Measurements from ENCODE around the gene SH3RF3. TPM values are rescaled to one million over a fixed set of nuclear protein-coding genes. Genes with fewer than 3 reads are reported as not detected.

The SH3RF3 gene
- total RNA-seq, 2 donors from 2014 or later: 1.3 to 2.5 TPM

DNA sequence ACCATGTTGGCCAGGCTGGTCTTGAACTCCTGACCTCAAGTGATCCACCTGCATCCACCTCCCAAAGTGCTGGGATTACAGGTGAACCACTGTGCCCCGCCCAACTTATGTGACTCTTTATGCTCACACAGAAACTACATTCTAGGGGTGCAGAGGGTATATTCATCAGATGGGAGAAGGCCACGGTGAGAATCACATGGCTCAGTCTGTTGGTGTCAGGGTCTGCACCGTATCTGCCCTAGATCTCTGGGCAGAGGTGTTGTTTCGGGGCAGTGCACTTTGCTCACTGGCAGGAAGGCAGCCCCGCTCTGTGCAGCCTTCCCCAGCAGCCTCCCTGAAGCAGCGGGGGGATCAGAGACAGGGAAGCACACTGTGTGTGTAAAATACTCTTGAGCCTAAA is 76.4 kb downstream of the SH3RF3 start:
- Histone ChIP-seq H3K4me3 (no peak overlapping the region), H3K4me1 (no peaks in the 10 kb centered on the region), H3K27me3 (no peaks in the 10 kb centered on the region), H3K9me3 (no peaks in the 10 kb centered on the region), H3K27ac (no peak overlapping the region), H3K9ac (ENCODE audit: low read depth in 2 of 2, low read length in 2 of 2) (no peak overlapping the region), H3K36me3 (no peaks in the 10 kb centered on the region)
- DNase-seq: no peak
- intact Hi-C loops (cut with DNase I): no loop called here
- TF ChIP-seq, protein P1, sequence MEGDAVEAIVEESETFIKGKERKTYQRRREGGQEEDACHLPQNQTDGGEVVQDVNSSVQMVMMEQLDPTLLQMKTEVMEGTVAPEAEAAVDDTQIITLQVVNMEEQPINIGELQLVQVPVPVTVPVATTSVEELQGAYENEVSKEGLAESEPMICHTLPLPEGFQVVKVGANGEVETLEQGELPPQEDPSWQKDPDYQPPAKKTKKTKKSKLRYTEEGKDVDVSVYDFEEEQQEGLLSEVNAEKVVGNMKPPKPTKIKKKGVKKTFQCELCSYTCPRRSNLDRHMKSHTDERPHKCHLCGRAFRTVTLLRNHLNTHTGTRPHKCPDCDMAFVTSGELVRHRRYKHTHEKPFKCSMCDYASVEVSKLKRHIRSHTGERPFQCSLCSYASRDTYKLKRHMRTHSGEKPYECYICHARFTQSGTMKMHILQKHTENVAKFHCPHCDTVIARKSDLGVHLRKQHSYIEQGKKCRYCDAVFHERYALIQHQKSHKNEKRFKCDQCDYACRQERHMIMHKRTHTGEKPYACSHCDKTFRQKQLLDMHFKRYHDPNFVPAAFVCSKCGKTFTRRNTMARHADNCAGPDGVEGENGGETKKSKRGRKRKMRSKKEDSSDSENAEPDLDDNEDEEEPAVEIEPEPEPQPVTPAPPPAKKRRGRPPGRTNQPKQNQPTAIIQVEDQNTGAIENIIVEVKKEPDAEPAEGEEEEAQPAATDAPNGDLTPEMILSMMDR (IDR thresholded peaks at IDR 0.05): no peak

GRCh38 chr2:109206569-109207146 is 77.7 kb downstream of the SH3RF3 start:
- intact Hi-C loops (cut with DNase I): no loop called here

DNA sequence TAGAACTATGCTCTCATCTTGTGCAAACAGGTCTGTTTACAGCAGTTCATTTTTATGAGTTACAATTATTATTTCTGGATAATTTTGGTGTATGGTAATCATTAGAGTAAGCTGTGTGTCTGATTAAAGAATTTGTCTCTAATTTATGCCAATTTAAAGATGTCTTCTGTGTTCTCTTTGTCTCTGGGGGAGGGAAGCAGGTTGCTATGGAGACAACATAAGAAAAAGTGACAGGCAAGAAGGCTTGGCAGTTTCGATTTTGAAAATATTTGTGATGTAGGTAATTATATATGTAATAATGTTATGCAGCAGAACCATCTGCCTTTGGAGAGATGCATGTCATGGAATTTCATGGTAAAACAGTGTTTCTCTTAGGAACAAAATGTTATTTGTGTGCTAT is 78.2 kb downstream of the SH3RF3 start:
- no peak overlapping the region for H3K4me3 ChIP-seq
- H3K4me1 ChIP-seq: no peaks in the 10 kb centered on the region
- TF ChIP-seq, protein P1 (IDR thresholded peaks at IDR 0.05): no peak
- no peaks in the 10 kb centered on the region for H3K27me3 ChIP-seq
- DNase-seq: no peak
- no peaks in the 10 kb centered on the region for H3K9me3 ChIP-seq
- intact Hi-C loops (cut with DNase I): no loop called here
- no peaks in the 10 kb centered on the region for H3K36me3 ChIP-seq
- H3K27ac ChIP-seq: no peak overlapping the region
- H3K9ac ChIP-seq (ENCODE audit: low read depth in 2 of 2, low read length in 2 of 2): no peak overlapping the region

More at GRCh38 chr2:109206569-109207146, 77.7 kb downstream of the SH3RF3 start:
- no peaks in the 10 kb centered on the region for H3K36me3 ChIP-seq
- no peaks in the 10 kb centered on the region for H3K4me1 ChIP-seq
- H3K9me3 ChIP-seq: no peaks in the 10 kb centered on the region
- no peaks in the 10 kb centered on the region for H3K27me3 ChIP-seq
- no peak for DNase-seq
- H3K9ac ChIP-seq (ENCODE audit: low read depth in 2 of 2, low read length in 2 of 2): no peak overlapping the region
- TF ChIP-seq, protein P1 (IDR thresholded peaks at IDR 0.05): no peak
- H3K4me3 ChIP-seq: no peak overlapping the region
- H3K27ac ChIP-seq: no peak overlapping the region

DNA sequence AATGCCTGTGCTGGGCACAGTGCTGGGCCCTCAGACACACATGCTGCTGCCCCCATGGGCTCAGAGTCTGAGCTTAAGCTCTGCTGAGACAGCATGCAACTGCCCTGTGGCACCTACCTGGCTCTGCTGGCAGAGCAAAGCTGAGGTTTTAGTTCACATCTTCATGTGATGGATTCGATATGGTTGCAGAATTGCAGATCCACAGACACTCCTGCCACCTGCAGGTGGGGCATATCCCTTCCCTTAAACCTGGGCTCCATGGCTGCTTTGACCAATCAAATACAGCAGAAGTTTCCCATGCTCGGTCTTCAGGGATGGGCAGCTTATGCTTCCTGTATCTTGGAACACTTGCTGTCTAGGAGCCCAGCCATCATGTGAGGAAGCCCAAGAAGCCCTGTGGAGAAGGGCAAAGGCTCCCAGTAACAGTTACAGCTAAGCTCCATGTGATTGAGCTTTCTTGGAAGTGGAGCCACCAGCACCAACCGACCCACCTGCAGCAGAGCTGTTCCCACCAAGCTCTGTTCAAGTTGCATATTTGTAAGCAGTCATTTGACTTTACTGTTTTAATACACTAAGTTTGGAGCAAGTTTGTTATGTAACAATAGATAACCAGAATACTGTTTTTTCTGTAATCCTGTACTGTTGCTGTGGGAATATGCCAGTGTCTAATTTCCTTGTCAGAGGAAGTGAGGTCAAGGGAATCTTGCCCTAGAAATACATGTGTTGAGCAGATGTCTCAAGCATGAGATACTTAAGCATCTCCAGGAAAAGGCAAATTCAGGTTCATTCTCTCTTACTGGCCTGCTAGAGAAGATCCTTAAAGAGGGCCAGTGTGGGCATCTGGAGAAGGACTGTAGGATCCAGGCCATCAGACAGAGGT is 79.3 kb downstream of the SH3RF3 start:
- H3K27ac ChIP-seq: no peak overlapping the region
- H3K9ac ChIP-seq (ENCODE audit: low read depth in 2 of 2, low read length in 2 of 2): no peak overlapping the region
- no peaks in the 10 kb centered on the region for H3K36me3 ChIP-seq
- intact Hi-C loops (cut with DNase I): no loop called here
- no peak for DNase-seq
- no peak overlapping the region for H3K4me3 ChIP-seq
- no peaks in the 10 kb centered on the region for H3K27me3 ChIP-seq
- H3K9me3 ChIP-seq: no peaks in the 10 kb centered on the region
- no peaks in the 10 kb centered on the region for H3K4me1 ChIP-seq
- TF ChIP-seq, protein P1 (IDR thresholded peaks at IDR 0.05): no peak

- DNase-seq: no peak
- TF ChIP-seq, protein P1 (IDR thresholded peaks at IDR 0.05): no peak
- Histone ChIP-seq H3K36me3 (no peaks in the 10 kb centered on the region), H3K27me3 (no peaks in the 10 kb centered on the region), H3K27ac (no peak overlapping the region), H3K4me3 (no peak overlapping the region), H3K9ac (ENCODE audit: low read depth in 2 of 2, low read length in 2 of 2) (no peak overlapping the region), H3K9me3 (no peaks in the 10 kb centered on the region), H3K4me1 (no peaks in the 10 kb centered on the region)
- intact Hi-C loops (cut with DNase I): no loop called here
These were observed 79.9 kb downstream of the SH3RF3 start for GRCh38 chr2:109208951-109209335.
